GM21381 (cell line): ENCODE data around the gene ATP5ME.
"Not testable (repeated sequence)": the region's sequence is repeated elsewhere in the genome, so short reads cannot be mapped to it uniquely, and the experiment has no call there.

ENCODE experiments used
- ATAC-seq: cut with Tn5 transposase; IDR thresholded peaks from one replicate; pipeline ENCODE4 v1.9.1; 2021; ENCODE audit warnings: mild to moderate bottlenecking, moderate library complexity; ENCODE audit not compliant: unreplicated experiment

Gene ATP5ME

DNA sequence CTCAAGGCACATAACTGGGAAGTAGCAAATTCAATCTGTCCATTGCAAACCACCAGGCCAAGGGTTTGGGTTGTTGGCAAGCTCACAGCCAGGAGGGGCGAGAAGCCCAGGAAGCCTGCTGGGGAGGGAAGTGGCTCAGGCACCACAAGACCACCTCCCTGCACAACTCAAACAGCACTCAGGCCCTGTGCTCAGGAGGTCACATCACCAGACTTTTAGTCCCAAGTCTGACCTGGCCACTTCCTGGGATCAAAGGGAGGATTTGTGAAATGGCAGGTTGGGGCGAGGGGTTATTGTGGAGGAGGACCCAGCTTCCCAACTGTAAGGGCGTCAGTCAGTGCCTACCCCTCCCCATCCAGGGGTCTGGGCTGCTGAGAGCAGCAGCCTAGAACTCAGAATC is 2.3 kb downstream of the ATP5ME start:
- ATAC-seq = no peak

GRCh38 chr4:669806-670559 is 4.1 kb downstream of the ATP5ME start:
- not testable (repeated sequence) for ATAC-seq

DNA sequence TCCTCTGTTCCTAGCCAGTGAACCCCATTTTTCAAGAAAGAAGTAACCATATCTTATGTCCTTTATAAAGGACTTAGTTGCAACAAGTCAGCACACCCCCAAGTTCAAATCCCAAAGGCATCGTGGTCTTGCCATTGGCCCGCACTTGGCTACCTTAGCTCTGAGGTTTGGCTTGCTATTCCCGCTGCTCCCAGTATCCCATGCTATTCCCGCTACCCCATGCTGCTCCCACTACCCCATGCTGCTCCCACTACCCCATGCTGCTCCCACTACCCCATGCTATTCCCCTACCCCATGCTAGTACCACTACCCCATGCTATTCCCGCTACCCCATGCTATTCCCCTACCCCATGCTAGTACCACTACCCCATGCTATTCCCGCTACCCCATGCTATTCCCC is 5.9 kb downstream of the ATP5ME start:
- not testable (repeated sequence) for ATAC-seq

DNA sequence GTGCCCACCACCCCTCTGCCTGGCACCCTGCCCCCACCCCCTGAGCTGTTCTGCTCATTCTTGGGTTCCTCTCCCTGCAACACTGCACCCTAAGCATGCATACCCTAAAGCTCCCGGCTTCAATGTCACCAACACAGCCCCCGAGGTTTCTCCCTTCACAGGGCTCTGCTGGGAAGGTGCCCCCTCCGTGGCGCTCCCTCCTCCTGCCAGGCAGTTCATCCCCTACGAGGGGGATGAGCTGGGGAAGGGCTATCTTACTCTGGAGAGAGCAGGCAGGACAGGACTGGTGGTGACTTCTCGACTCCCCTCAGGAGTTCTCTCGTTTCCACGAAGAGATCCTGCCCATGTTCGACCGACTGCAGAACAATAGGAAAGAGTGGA is 6.5 kb downstream of the ATP5ME start:
- ATAC-seq = no peak

DNA sequence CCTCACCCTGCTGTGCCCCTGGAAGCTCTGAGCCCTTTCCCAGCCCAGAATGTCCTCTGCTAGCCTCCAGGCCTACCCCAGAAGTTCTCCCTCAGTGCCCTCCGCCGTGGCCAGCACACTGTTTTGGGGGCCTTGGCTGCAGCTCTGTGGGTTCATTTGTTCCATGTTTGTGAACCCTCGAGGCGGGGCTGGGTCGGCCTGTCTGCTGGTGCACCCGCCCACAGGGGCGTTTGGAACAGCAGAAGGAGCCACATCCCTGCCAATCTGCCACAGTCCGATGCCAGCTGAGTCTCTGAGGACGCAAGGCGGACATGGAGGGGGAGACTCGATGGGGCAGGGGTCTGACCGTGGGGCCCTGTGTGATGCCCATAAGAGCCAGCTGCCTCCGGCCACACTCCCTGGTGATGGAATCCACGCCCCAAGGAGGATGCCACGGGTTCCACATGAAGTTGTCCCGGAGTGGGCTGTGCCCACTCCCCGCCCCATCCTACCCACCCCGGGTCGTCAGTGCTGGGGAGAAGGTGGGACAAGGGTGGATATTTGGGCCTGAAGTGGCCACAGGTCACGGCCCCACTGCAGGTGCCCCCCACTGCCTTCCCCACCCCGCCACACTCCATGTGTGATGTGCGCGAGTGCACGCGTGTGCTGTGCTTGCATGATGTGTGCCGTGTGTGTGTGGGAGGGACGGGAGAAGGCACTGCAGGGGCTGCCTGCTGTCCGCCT is 7.1 kb downstream of the ATP5ME start:
- no peak for ATAC-seq

DNA sequence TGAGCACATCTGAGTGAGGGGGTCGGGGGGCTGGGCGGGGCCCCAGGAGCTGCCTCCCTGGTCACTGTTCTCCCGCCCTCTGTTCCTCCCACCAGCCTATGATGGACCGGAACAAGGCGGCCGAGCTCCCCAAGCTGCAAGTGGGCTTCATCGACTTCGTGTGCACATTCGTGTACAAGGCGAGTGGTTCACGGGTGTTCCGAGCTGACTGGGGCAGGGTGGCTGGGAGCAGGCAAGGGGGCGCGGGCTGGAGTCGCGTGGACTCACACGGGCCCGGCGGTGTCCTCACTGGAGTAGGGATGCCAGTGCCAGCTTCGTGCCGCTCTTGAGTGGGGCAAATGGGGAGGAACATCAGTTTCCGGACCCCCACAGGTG is 7.7 kb downstream of the ATP5ME start:
- ATAC-seq = no peak

DNA sequence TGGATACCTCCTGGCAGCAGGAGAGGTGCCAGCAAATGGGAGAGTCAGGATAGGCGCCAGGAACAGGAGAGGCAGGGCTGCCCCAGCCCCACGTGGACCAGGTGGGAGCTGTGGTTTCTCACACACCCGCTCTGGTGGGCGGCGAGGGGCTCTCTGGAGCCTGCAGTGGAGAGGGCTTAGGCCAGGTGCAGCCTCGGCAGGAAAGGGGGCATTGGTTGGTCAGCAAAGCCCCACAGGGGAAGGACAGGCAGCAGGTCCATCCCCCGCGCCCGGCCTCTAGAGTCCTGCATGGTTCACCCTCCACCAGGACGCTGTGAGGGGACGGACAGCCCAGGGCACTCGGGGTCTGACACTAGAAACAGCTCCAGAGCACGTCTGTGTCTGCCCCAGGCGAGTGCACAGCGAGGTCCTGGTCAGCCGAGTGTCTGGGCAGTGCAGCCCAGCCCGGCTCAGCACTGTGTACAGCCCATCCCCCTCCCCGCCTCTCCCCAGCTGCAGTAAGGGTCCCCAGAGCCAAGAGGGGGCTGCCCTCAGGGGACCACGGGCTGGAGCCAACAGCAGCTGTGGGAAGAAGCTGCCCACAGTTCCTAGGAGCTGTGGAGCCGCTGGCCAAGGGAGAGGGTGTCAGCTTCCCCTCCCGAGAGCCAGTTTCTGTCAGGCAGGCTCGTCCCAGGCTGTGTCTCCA is 8.2 kb downstream of the ATP5ME start:
- ATAC-seq = no peak

DNA sequence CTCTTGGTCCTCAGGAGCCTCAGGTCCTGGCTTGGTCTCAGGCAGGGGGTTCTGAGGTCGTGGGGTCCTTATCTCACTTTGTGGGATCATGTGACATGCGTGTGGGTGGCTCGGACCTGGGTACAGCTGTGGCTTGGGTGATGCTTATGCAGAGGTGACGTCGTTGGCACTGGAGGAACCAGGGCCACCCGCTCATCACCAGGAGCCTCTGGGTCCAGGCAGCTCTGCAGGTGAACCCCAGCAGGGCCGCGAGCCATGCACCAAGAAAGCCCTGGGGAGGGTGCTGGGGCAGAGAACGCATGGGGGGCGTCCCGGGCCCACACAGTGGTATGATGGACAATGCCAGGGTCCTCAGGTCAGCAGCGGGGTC is 8.7 kb downstream of the ATP5ME start:
- no peak for ATAC-seq

GRCh38 chr4:664713-665231 is 9.3 kb downstream of the ATP5ME start:
- ATAC-seq = no peak

- ATAC-seq = peak; percentile 73
These were observed 10.3 kb downstream of the ATP5ME start for GRCh38 chr4:663438-664428.

DNA sequence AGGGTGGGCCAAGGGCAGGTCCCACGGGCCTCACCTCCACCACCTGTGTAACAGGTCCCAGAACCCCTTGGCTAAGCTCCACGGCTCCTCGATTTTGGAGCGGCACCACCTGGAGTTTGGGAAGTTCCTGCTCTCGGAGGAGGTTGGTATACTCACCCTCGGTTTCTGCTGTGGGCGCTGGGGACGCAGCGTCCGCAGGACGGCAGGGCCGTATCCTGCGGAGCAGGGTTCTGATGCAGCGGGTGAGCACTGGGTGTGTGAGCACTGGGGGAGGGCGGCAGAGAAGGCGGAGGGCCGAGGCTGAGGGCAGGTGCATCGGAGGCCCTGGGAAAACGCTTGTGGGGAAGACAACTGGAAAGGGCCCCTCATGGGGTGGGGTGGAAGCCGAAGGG is 11.0 kb downstream of the ATP5ME start:
- no peak for ATAC-seq

DNA sequence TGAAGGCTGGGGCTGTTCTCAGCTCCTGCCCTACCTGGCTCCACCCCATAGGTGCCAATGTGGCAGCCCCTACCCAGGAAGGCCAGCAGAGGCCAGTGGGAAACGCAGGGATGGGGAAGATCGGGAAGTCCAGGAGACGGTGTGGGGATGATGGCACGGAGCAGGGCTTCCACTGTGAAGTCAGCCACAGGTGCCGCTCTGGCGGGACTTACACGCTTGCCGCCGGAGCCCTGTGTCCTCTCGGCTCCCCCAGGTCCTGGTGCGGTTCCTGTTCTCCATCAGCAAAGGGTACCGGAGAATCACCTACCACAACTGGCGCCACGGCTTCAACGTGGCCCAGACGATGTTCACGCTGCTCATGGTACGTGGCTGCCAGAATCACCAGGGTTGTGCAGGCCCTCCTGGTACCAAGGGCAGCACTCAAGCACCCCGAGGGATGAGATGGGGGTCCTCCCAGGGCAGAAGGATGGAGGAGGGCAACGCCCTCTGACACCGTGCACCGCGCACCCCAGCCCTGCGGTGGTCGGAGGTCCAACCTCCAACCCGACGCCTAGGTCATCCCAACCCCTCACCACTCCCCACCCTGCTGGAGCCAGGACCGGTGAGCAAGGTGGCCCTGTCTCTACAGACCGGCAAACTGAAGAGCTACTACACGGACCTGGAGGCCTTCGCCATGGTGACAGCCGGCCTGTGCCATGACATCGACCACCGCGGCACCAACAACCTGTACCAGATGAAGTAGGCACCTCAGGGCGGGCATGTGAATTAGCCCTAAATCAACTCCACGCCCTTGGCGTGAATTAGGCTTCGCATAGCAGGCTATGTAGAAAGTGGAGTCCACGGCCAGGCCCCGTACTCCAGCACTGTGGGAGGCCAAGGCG is 12.0 kb downstream of the ATP5ME start:
- no peak for ATAC-seq

DNA sequence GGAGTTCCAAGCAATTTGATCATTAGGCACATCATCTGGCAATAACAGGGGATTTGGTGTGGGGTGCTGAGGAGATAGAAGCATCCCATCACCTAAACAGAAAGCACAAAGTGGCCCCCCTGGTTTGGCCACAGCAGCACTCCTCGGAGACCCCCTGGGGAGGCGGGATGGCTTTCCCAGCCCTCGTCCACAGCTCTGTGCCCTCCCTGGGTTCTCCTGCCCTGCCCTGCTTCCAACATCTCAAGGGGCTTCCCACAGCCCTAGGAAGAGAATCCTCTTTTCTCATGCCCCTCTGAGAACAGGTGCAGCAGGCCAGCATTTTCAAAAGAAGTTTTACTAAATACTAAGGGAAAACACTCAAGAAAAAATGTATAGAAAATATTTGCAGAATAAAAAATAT is 12.8 kb downstream of the ATP5ME start:
- no peak for ATAC-seq

- ATAC-seq = no peak
These were observed 13.7 kb downstream of the ATP5ME start for GRCh38 chr4:660401-660800.

DNA sequence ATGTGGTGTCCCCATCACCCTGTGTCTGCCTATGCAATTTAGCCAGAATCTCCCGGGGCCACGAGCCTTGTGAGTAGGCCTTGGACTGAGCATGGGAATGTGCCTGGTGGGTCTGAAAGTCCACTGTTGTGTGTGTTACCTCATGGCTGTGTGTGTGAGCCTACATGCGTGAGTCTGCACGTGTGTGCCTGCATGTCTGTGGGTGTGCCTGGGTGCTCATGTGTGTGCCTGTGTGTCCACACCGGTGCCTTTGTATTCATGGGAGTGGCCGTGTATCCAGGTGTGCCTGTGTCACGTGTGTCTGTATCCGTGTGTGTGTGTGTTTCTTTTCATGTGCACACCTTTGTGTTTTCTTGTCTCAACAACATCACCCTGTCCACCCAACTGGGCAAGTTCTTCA is 14.2 kb downstream of the ATP5ME start:
- ATAC-seq = no peak

- ATAC-seq = no peak
These were observed 15.1 kb downstream of the ATP5ME start for GRCh38 chr4:658681-659667.

- ATAC-seq = no peak
These were observed 16.0 kb downstream of the ATP5ME start for GRCh38 chr4:657834-658667.
